ENCODE measurements around the gene ARHGAP5.

Gene ARHGAP5

DNA sequence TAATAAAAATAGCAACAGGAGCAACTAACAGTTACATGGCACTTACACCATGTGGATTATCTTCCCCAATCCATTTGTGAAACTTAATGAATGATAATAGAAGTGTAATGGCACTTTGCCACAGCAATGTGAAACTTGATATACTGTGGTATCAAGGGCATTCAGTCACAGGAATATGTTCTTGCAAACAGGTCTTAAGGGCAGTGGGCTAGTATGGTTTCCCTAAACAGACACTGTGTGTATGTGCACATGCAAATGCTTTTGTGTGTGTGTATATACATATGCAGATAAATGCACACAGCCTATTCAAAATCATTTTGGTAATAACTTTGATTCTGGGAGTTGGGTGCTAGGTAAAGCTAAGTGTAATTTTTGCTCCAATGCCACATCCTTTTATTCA is 26.2 kb upstream of the ARHGAP5 start:
- no peak for FAIRE-seq
- no peak for TF ChIP-seq POLR2A (IDR thresholded peaks at IDR 0.05; ENCODE audit: low read depth, low read length)
- TF ChIP-seq TAF1 (IDR thresholded peaks at IDR 0.05; ENCODE audit: borderline replicate concordance, low read depth, low read length), result no peak
- no peak for TF ChIP-seq POLR2AphosphoS5 (IDR thresholded peaks at IDR 0.05; ENCODE audit: low read depth, low read length)
- no peak for DNase-seq (ENCODE audit: insufficient read length)

DNA sequence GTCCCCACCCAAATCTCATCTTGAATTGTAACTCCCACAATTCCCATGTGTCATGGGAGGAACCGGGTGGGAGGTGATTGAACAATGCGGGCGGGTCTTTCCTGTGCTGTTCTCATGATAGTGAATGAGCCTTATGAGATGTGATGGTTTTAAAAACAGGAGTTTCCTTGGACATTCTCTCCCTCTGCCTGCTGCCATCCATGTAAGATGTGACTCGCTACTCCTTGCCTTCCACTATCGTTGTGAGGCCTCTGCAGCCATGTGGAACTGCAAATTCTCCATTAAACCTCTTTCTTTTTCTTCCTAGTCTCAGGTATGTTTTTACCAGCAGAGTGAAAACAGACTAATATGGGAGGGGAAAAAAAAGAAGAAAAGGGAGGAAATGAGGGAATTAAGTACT is 22.6 kb upstream of the ARHGAP5 start:
- FAIRE-seq, result no peak
- no peak for TF ChIP-seq POLR2AphosphoS5 (IDR thresholded peaks at IDR 0.05; ENCODE audit: low read depth, low read length)
- no peak for TF ChIP-seq POLR2A (IDR thresholded peaks at IDR 0.05; ENCODE audit: low read depth, low read length)
- TF ChIP-seq TAF1 (IDR thresholded peaks at IDR 0.05; ENCODE audit: borderline replicate concordance, low read depth, low read length), result no peak
- no peak for DNase-seq (ENCODE audit: insufficient read length)

DNA sequence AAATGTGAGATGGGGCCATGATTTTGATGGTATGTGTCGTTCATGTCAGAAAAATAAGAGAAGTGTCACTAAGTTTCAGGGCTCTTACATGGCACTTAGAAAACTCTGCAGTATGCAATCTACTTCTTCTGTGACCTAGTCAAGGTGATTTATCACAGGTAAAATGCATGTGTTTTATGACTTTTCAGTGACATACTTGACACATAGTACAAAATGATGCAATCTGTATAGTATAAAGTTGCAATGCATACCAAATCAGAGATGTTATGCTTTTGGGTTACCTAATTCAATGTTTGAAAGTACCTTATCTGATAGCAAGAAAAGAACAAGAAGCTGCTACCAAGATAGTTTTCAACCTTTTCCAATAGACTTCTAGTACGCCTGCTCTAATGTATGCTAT is 21.9 kb upstream of the ARHGAP5 start:
- DNase-seq (ENCODE audit: insufficient read length), result no peak
- FAIRE-seq, result no peak
- TF ChIP-seq POLR2A (IDR thresholded peaks at IDR 0.05; ENCODE audit: low read depth, low read length) (no peak), POLR2AphosphoS5 (IDR thresholded peaks at IDR 0.05; ENCODE audit: low read depth, low read length) (no peak), TAF1 (IDR thresholded peaks at IDR 0.05; ENCODE audit: borderline replicate concordance, low read depth, low read length) (no peak)

DNA sequence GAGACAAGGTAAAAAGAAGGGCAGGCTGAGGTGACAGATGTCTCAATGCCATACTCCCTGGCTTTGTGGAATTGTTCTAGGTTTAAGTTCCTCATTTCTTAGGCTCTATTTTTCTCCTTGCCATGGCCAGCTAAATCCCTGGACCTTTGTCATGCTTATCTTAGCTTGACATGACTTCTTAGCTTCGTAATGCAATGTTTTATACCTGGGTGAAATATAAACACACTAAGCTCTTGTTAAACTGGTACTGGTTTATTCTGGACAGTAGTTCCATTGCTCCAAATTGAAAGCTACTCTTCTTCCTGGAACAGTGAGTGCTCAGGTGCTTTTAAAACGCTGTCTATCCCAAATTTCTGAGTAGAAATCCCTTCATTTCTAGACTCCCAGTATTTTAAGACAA is 17.4 kb upstream of the ARHGAP5 start:
- TF ChIP-seq POLR2AphosphoS5 (IDR thresholded peaks at IDR 0.05; ENCODE audit: low read depth, low read length), result no peak
- no peak for TF ChIP-seq POLR2A (IDR thresholded peaks at IDR 0.05; ENCODE audit: low read depth, low read length)
- TF ChIP-seq TAF1 (IDR thresholded peaks at IDR 0.05; ENCODE audit: borderline replicate concordance, low read depth, low read length), result no peak
- FAIRE-seq, result no peak
- DNase-seq (ENCODE audit: insufficient read length), result no peak

DNA sequence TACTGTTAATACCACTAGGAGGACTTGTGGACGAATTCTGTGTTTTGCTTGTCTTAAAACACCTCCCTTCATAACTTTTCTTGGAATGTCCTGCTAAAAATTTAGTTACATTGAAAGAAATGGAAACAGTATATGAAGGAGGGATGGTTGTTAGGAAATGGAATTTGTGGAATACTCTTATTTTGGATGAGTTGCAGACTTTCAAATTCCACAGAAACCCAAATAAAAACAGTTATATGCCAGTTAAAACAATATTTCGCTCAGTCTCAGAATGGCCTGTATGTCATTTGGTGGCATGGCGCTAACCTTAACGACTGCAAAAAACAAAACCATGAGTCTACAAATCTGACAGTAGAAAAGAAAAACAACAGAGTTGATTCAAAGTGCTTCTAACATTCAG is 12.2 kb upstream of the ARHGAP5 start:
- no peak for TF ChIP-seq POLR2AphosphoS5 (IDR thresholded peaks at IDR 0.05; ENCODE audit: low read depth, low read length)
- no peak for TF ChIP-seq TAF1 (IDR thresholded peaks at IDR 0.05; ENCODE audit: borderline replicate concordance, low read depth, low read length)
- no peak for TF ChIP-seq POLR2A (IDR thresholded peaks at IDR 0.05; ENCODE audit: low read depth, low read length)
- FAIRE-seq, result no peak
- no peak for DNase-seq (ENCODE audit: insufficient read length)

DNA sequence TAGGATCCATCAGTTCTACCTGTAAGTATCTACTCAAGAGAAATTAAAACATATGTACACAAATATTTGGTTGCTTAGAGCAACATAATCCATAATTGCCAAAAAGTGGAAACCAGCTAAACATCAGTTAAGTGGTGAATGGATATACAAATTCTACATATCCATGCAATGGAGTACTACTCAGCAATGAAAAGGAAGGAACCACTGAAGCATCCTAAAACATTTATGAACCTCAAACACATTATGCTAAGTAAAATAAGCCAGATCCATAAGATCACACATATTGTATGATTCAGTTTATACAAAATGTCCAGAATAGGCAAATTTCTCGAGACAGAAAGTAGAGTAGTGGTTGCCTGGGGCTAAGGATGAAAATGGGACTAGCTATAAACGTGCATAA is 8.4 kb upstream of the ARHGAP5 start:
- DNase-seq (ENCODE audit: insufficient read length) (no peak), FAIRE-seq (no peak)
- TF ChIP-seq TAF1 (IDR thresholded peaks at IDR 0.05; ENCODE audit: borderline replicate concordance, low read depth, low read length), result no peak

DNA sequence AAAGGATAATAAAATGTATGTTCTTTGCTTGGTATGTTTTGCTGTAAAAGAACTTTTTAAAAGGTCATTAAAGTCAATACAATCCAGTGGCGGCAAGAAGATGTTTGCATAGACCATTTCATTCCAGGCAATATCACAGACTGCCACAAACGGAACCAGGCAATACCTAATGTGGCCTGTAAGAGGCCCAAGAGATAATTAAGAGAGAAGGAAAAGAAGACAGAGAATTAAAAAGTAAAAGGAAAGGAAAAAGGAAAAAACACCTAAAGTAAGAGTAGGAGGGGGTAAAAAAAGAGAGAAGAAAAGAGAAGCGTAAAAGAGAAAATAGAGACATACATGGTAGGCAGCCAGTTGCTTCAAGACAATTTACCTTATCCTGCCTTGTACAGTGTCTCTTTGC is 6.8 kb upstream of the ARHGAP5 start:
- DNase-seq (ENCODE audit: insufficient read length) (no peak), FAIRE-seq (no peak)
- TF ChIP-seq POLR2AphosphoS5 (IDR thresholded peaks at IDR 0.05; ENCODE audit: low read depth, low read length) (no peak), POLR2A (IDR thresholded peaks at IDR 0.05; ENCODE audit: low read depth, low read length) (no peak), TAF1 (IDR thresholded peaks at IDR 0.05; ENCODE audit: borderline replicate concordance, low read depth, low read length) (no peak)

DNA sequence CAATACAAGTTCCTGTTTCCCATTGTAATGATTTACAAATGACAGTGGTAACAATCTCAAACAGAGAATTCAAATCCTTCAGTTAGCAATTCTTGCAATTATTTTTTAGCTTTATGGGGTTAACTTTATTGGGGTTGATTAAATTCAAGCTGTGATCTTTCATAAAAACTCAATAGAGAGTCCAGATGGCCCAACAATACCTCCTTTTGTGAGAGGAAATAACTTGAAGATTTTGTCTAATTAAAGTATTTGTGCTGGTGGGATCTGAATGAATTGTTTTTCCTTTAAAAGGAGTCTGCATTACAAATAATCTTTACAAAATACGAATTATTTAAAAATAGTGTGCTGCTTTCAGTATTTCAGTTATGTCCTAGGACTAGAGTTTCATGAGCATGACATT is 4.4 kb upstream of the ARHGAP5 start:
- no peak for FAIRE-seq
- TF ChIP-seq TAF1 (IDR thresholded peaks at IDR 0.05; ENCODE audit: borderline replicate concordance, low read depth, low read length) (no peak), POLR2AphosphoS5 (IDR thresholded peaks at IDR 0.05; ENCODE audit: low read depth, low read length) (no peak)
- no peak for DNase-seq (ENCODE audit: insufficient read length)

DNA sequence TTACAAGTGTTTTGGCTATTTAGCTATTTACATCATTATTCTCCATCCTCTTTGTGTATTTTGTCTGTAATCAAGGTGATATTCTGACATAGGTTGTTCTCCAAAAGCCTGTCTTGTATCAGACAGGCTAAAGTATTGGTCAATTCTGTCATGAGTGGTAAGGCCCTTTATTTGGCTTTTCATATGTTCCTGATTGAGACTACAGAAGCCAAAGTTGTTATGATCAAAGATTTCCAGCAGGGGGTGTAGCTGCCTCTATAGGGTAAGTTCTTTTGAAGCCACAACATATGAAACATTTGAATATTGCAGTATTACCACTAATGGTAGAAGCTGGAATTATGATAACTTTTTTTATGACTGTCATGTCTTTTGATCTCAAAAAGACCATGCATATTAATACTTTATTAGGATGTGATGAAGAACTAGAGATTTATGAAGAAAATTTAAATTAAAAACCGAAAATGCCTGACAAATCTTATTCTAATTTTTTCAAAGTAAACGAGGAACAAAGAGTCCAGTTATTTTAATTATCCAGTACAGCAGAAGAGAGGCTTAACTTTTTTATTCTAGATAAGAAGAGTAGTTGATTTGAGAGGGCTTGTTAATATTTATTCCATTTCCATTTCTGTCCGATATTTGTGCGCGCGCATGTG is 3.4 kb upstream of the ARHGAP5 start:
- no peak for TF ChIP-seq POLR2A (IDR thresholded peaks at IDR 0.05; ENCODE audit: low read depth, low read length)
- TF ChIP-seq POLR2AphosphoS5 (IDR thresholded peaks at IDR 0.05; ENCODE audit: low read depth, low read length), result no peak
- no peak for TF ChIP-seq TAF1 (IDR thresholded peaks at IDR 0.05; ENCODE audit: borderline replicate concordance, low read depth, low read length)
- DNase-seq (ENCODE audit: insufficient read length), result no peak
- FAIRE-seq, result peak; percentile 66

DNA sequence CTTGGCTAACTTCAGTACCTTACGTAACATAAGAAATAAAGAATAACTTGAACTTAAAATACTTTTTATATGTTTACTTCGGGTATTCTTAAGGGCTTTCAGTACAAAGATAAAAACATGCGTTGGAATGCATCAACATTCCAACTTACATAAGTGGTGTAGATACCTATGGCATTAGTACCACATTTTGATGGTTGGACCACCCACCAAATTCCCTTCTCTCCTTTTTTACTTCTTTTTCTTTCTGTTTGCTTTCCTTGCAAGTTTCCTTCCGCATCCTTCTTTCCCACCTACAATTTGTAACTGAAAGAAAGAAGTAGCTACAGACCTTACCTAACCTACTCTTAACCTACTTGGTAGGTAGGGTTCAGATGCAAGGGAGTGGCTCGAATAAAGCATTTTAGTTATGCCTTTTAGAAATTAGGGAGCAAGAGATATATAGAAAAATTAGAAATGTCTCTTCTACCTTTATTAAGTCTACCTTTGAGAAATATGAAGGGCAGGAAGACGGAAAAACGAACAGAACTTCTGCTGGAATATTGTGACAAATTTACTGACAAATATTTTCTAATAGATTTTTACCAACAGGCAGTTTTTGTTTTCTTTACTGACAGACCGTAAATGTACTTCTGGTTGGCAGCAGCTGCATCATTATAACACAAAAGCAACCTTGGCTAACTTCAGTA is 2.1 kb upstream of the ARHGAP5 start:
- DNase-seq (ENCODE audit: insufficient read length) (no peak), FAIRE-seq (no peak)
- TF ChIP-seq POLR2A (IDR thresholded peaks at IDR 0.05; ENCODE audit: low read depth, low read length), result no peak
- TF ChIP-seq TAF1 (IDR thresholded peaks at IDR 0.05; ENCODE audit: borderline replicate concordance, low read depth, low read length), result no peak

DNA sequence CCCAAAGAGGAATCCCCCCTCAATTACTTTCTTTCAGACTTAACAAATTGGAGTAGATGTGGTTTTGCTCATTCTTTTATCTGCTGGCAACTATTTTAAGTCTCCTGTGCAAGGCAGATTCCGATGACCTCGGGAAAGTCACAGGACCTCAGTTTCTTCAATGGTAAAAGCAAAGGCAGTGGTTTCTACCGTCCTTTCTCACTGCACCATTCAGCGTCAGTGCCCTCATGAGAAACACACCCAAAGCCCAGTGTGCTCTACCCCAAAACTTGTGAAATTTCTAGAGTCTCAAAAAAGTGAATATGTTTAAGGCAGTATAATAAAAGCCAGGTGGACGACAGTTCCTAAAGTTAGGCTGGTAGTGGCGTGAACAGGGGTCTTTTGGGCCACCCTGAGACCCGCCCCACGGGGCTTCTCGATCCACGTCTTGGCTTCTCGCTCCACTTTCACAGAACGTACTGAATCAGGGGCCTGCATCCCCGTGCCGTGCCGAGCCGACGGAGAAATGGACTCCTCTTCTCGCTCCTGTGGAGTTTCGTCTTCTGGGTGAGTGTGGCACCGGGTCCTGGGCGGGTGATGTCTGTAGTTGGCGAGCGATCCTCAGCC is 1.3 kb upstream of the ARHGAP5 start:
- TF ChIP-seq TAF1 (IDR thresholded peaks at IDR 0.05; ENCODE audit: borderline replicate concordance, low read depth, low read length), result 0 out of 2 replicates have a peak, but pooled peaks have one; percentile 5
- no peak for TF ChIP-seq POLR2AphosphoS5 (IDR thresholded peaks at IDR 0.05; ENCODE audit: low read depth, low read length)
- DNase-seq (ENCODE audit: insufficient read length) (no peak), FAIRE-seq (peak; percentile 81)

Data from GM12892 (cell line).